GM21576 (cell line): Measurements from ENCODE around the gene DTL.

Source experiments
- ATAC-seq: cut with Tn5 transposase; IDR thresholded peaks from one replicate; pipeline ENCODE4 v1.9.1; 2021; ENCODE audit warnings: mild to moderate bottlenecking, moderate library complexity; ENCODE audit not compliant: unreplicated experiment

DTL gene

DNA sequence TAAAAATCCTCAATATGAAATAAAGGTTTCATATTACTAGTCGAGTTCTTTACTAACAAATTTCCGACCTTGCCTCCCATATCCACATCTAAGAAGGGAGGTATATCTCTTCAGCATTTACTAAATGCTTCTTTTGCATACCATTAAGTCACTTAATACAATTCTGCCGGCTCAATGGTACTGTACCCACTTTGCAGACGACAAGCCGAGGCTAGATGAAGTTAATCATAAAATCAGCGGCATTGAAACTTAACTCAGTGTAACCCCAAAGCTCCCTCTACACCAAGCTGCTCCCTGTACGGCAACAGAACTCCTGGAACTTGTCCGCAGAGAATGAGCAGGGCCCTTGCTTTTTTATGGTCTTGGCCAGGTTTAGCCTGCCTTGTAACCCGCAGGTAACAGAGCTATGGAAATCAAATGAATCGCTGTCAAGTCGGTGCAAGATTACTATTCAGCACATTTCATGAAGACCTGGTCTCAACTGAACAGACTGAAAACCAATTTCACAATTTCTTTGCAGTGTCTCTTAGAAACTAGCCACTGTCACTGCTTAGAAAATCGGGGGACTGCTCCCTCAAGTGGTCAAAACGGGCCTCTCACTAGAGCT is 929 bp upstream of the DTL start:
- peak; percentile 10 for ATAC-seq

- peak; percentile 8 for ATAC-seq
Measured at GRCh38 chr1:212035835-212036605, 472 bp downstream of the DTL start.

DNA sequence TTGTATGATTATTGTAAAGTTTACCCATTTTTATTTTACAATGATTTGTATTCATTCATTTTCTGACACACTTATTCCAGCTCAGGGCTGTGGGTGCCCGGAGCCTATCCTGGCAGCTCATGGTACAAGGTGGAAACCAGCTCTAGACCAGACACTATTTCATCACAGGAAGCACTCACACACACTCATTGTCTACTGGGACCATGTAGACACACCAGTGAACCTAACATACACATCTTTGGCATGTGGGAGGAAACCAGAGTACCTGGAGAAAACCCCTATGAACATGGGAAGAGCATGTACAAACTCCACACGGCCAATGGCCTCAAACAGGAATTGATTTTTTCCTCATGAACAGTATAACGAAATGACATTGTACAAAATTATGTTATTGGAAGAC is 2.4 kb downstream of the DTL start:
- no peak for ATAC-seq

DNA sequence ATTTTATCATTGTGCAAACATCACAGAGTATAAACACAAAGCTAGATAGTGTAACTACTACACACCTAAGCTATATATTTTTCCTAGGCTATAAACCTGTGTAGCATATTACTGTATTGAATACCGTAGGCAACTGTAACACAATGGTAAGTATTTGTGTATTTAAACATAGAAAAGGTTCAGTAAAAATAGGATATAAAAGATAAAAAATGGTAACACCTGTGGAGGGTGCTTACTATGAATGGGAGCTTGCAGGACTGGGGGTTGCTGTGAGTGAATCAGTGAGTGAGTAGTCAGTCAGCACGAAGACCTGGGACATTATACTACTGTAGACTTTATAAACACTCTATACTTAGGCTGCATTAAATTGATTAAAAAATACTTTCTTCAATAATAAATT is 4.1 kb downstream of the DTL start:
- no peak for ATAC-seq

DNA sequence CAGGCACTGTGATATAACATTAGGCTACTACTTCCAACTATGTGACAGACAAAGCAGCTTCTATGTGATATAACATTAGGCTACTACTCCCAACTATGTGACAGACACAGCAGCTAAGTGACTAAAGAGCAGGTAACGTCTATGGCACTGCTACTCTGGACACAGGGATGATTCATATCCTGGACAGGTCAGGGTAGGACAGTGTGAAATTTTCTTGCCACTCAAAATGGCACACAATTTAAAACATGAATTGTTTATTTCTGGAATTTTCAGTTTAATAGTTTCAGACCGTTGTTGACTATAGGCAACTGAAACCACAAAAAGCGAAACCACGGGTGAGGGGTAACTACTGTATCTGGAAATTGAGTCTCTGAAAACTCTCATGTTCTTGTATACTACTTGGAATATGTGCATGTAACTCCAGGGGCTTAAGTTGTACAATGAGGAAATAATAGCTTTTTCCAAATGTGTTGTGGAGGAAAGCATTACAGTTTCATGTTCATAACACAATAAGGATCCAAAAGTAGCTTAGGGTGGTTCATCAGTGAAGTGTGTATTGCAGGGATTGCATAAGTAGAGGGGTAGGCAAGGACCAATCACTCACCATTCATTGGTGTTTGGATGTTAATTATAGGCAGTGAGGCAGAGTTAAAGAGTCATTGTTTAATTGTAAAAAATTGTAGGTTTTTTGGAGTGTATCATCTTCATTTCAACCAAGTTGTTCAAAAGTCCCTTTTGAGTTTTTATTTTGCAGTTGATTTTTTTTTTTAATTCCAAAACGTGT is 5.3 kb downstream of the DTL start:
- ATAC-seq = no peak

- ATAC-seq = no peak
Measured at GRCh38 chr1:212042436-212042835, 6.9 kb downstream of the DTL start.

GRCh38 chr1:212044851-212045250 is 9.3 kb downstream of the DTL start:
- no peak for ATAC-seq

- ATAC-seq = no peak
Measured at GRCh38 chr1:212045981-212046380, 10.4 kb downstream of the DTL start.

DNA sequence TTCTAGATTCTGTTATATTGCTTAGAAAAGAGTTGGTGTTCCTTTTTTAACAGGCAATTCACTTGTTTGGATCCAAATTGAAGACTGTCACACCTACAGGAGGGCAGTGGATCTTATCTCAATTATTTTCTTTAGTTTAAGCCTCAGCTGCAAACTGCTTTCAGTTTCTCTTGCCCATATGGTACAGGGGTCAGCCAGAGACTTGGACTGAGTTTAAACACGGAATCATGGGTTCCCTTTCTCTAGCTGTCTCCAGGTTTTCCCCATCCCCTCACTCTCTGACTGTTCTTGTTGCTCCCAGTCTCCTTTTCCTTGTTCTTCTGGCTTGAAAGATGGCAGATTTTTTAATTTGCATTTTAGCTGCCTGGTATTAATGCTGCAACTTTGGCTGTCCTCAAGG is 18.4 kb downstream of the DTL start:
- no peak for ATAC-seq

DNA sequence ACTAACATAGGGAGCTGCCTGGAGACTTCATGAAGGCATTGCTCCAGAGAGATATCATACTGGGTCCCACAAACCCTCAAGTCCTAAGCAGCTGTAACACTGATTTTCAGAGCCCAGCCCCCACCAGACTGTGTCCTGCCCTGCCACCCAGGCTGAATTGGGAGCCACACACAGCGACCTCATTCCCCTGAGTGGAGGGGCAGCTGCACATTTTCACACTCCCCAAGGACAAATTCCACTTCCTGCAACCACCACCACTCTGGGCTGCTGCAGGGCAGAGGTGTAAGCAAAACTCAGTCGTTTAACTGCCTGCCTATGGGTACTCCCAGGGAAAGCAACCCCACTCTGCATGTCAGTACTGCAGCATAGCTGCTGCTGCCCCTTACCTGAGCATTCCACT is 19.8 kb downstream of the DTL start:
- no peak for ATAC-seq

DNA sequence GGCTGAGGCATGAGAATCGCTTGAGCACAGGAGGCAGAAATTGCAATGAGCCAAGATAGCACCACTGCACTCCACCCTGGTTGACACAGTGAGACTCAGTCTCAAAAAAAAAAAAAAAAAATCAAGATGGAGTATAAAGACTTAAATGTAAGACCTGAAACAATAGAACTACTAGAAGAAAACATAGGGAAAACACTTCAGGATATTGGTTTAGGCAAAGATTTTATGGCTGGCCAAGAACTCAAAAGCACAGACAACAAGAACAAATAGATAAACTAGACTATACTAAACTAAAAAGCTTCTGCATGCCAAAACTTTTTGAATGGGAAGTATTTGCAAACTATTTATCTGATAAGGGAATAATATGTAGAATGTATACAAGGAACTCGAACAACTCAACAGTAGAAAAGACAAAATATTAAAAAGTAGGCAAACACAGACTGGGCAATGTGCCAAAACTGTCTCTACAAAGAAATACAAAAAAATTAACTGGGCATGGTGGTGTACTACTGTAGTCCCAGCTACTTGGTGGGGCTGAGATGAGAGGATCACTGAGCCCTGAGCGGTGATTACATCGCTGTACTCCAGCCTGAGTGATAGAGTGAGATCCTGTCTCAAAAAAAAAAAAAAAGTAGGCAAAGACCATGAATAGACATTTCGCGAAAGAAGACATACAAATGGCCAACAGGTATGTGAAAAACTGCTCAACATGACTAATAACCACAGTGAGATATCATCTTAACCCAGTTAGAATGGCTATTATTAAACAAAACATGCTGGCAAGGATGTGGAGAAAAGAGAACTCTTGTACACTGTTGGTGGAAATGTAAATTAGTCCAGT is 25.3 kb downstream of the DTL start:
- no peak for ATAC-seq

- no peak for ATAC-seq
Measured at GRCh38 chr1:212062832-212063438, 27.4 kb downstream of the DTL start.

DNA sequence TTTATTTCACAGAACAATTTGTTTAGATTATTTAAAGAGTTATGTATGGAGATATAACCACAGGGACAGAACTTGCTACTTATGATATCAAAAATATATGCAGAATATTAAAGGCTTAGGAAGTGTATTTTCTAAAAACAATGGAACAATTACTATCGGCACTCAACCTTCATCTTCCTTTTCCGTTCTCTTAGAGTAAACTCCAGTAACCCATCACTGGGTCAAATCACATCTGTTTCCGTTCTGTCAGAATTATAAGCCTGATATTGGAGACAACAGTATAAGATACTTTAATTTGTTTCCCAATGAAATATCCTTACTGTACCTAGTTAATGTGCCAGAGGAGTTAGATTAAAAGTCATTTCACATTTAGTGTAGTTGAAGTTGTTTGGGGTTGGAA is 32.2 kb downstream of the DTL start:
- ATAC-seq = no peak

DNA sequence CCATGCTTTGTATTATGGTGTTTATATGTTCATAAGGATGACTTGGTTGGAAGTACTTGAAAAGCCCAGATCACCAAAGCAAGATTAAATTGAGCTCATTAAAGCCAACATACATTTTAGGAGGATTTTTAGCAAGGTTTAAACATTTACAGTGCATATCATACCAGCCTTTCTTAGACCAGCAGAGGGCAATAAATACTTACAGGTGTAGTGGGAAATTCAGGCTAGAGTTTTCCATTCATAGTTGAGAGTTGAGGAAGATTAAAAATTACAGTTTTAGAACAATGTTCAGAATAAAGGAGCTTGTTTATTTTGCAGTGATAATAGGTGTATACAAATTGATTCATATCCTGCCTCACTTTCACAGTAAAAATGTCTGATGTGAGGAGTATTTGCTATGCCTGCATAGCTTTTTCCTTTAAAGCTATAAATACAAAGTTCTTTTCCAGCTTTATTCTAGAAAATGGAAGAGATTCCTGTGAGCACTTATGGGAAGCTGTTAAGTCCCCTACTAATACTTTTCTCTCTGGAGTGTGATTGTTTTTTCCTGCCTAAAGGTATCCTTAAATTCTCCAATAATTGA is 35.3 kb downstream of the DTL start:
- ATAC-seq = no peak

GRCh38 chr1:212072047-212072446 is 36.5 kb downstream of the DTL start:
- ATAC-seq = no peak

DNA sequence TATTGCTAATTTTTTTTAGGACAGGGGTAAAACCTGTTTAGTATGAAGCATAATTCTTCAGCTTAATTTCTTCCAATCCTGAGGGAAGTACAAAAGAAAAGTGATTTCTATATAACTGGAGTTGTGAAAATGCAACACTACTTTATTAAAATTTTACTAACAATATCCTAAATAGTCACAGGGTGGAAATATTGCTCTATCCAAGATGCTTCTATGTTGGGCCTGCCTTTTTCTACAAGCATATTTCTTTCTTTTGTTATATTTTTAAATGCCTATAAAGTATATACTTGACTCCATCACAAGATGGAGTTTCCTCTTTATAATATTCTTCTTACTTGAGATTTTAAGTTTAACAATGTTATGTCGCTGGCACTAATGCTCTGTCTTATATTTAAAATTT is 37.9 kb downstream of the DTL start:
- ATAC-seq = no peak

DNA sequence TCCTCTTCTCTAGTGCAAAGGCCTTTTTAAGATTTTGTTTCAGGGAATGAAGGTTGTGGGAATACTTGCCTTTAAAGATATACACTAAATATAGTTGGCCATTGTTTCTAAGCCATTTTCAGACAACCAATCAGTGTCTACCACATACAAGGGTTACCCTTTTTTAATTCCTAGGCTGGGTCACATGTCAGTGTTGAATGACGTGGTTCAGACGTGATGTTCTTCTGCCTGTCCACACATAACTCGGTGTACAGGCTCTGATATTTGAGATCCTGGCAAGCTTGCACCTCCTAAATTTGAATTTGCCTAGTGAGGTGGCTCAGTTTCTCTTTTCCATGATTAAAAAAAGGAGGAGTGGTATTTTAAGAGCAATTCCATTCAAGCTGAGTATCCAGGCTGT is 38.8 kb downstream of the DTL start:
- ATAC-seq = no peak

- ATAC-seq = no peak
Measured at GRCh38 chr1:212074856-212075255, 39.3 kb downstream of the DTL start.

- no peak for ATAC-seq
Measured at GRCh38 chr1:212077028-212077427, 41.5 kb downstream of the DTL start.

DNA sequence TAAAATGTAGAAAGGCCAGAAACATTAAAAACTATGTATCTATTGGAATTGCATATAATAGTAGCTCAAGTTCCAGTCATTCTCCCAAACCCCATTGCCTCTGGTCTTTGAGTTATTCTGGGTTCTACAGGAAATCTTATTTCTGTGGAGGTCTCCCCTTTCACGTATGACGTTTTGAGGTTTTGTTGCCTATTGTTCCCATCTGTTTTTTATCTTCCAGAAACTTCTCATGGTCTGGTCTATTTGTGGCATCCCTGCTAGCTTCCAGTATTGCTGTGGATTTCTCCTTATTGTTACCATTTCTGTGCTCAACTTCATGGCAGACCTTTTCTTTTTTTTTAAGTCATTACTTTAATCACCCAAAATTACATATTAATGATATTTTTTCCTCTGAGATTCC is 43.3 kb downstream of the DTL start:
- no peak for ATAC-seq
